ENCODE data around the gene CAPRIN2. TPM values are rescaled to one million over a fixed set of nuclear protein-coding genes. Genes with fewer than 3 reads are reported as not detected.

CAPRIN2 gene
- total RNA-seq, 4 donors from 2014 or later, result 20.8 to 71.7 (median 46.2) TPM

- Histone ChIP-seq H3K36me3 (peaks cover 0 to 6% (median 0%) of the 10 kb centered on the region in 3 donors), H3K27me3 (no peaks in the 10 kb centered on the region), H3K9me3 (no peaks in the 10 kb centered on the region), H3K4me1 (peaks cover 0 to 29% (median 3%) of the 10 kb centered on the region in 4 donors), H3K27ac (peak overlapping the region in 3 of 4 donors; percentile 14 to 84 (median 71)), H3K4me3 (peak overlapping the region; percentile 54 to 68 (median 62))
- DNase-seq (ENCODE audit: low spot score in 2 of 2), result no peak
- WGBS, 2 donors, result 2 to 7% methylated on average over 40 to 48 of the region's 65 CpGs
- TF ChIP-seq POLR2A (IDR thresholded peaks at IDR 0.05), result no peak
- peak in 1 of 2 donors; percentile 23 for TF ChIP-seq EP300 (IDR thresholded peaks at IDR 0.05)
- peak in 1 of 5 experiments; percentile 35 for TF ChIP-seq CTCF (IDR thresholded peaks at IDR 0.05)
Observed at GRCh38 chr12:30795410-30796312, 40.9 kb upstream of the CAPRIN2 start.

DNA sequence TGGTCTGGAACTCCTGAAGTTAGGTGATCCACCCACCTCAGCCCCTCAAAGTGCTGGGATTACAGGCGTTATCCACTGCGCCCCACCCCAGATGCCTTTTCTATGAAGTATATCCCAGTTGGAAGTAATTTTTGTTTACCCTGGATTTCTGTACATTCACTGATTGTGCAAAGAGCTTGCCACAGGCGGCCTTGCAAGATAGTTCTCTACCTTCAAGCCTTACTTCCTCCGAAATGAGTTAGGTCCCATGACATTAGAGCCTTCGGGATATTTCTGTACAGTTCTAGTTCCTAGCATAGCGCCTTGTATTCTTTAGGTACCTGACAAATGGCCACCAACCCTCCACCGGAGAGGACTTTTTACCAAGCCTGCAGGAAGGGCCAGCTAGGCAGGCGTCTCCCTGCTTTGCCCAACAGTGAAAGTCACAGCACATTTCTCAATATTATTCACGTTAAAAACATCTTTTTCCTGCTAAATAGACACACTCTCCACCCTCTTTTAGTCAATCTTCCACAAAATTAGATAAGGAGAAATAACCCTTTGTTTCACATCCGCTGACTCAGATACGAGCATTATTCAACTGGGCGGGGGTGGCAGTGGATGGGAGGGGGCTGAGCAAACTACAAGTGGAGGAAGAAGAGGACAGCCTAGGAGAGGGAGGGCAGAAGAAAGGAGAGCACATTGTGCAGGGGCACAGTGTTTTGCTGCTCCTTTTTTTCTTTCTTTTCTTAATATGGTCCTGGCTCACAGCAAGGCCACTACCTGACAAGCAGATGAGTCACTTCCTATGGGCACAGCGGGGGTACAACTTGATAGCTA is 40.0 kb upstream of the CAPRIN2 start:
- Histone ChIP-seq H3K27me3 (no peaks in the 10 kb centered on the region), H3K4me3 (peak overlapping the region in 2 of 4 donors; percentile 67 to 68), H3K4me1 (peaks cover 0 to 29% (median 3%) of the 10 kb centered on the region in 4 donors), H3K36me3 (no peaks in the 10 kb centered on the region), H3K9me3 (no peaks in the 10 kb centered on the region), H3K27ac (peak overlapping the region in 2 of 4 donors; percentile 71 to 84)
- TF ChIP-seq CTCF (IDR thresholded peaks at IDR 0.05) (no peak), POLR2A (IDR thresholded peaks at IDR 0.05) (no peak), EP300 (IDR thresholded peaks at IDR 0.05) (no peak)
- WGBS, 2 donors, result 66 to 67% methylated on average over 13 of the region's 13 CpGs
- DNase-seq (ENCODE audit: low spot score in 2 of 2), result no peak

DNA sequence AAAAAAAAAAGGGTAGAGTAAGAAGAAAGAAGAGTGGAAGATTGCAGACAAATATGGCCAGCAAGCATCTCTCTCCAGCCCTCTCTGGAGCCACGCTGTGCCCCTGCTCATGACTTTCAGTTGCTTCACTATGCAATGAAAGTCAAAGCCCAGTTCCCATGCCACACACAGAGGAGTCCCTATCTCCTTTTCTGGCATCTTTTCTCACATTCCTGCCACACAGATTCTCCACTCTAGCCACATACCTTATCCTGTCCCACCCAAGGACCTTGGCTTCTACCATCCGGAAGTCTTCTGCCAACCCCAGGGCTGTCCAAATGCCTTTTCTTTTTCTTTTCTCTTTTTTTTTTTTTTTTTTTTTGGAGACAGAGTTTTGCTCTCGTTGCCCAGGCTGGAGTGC is 39.3 kb upstream of the CAPRIN2 start:
- no peak overlapping the region for H3K27ac ChIP-seq
- 92 to 93% methylated on average over 3 of the region's 3 CpGs for WGBS, 2 donors
- no peaks in the 10 kb centered on the region for H3K36me3 ChIP-seq
- no peak for DNase-seq (ENCODE audit: low spot score in 2 of 2)
- TF ChIP-seq POLR2A (IDR thresholded peaks at IDR 0.05) (no peak), EP300 (IDR thresholded peaks at IDR 0.05) (no peak)
- H3K4me3 ChIP-seq, result no peak overlapping the region
- peaks cover 0 to 29% (median 3%) of the 10 kb centered on the region in 4 donors for H3K4me1 ChIP-seq
- no peaks in the 10 kb centered on the region for H3K9me3 ChIP-seq
- no peaks in the 10 kb centered on the region for H3K27me3 ChIP-seq

GRCh38 chr12:30792648-30793499 is 38.1 kb upstream of the CAPRIN2 start:
- DNase-seq (ENCODE audit: low spot score in 2 of 2), result no peak
- H3K27me3 ChIP-seq, result no peaks in the 10 kb centered on the region
- WGBS, 2 donors, result 26 to 33% methylated on average over 4 of the region's 4 CpGs
- TF ChIP-seq EP300 (IDR thresholded peaks at IDR 0.05) (no peak), CTCF (IDR thresholded peaks at IDR 0.05) (no peak), POLR2A (IDR thresholded peaks at IDR 0.05) (no peak)
- H3K9me3 ChIP-seq, result no peaks in the 10 kb centered on the region
- no peak overlapping the region for H3K27ac ChIP-seq
- H3K4me3 ChIP-seq, result no peak overlapping the region
- no peaks in the 10 kb centered on the region for H3K36me3 ChIP-seq
- peaks cover 0 to 29% (median 3%) of the 10 kb centered on the region in 4 donors for H3K4me1 ChIP-seq

DNA sequence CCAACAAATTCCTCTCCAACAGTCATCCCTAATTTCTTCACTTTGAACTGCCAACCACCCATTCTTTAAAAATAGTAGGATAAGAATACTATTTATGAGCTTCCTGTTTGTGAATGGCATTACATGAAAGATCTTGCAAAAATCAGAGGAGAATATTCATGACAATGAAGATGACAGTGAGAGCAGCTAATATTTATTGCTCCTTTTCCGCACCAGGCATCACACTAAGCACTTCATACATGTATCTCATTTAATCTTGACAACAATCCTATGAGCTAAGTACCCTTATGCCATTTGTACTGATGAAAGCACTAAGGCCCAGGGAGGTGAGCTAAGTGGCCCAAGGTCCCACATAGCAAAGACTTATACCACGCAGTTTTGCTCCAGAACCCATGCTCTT is 37.3 kb upstream of the CAPRIN2 start:
- WGBS, 2 donors, result 94 to 100% methylated on average over 2 of the region's 2 CpGs
- peaks cover 0 to 28% (median 3%) of the 10 kb centered on the region in 4 donors for H3K4me1 ChIP-seq
- no peaks in the 10 kb centered on the region for H3K27me3 ChIP-seq
- H3K4me3 ChIP-seq, result no peak overlapping the region
- DNase-seq (ENCODE audit: low spot score in 2 of 2), result no peak
- H3K36me3 ChIP-seq, result no peaks in the 10 kb centered on the region
- H3K27ac ChIP-seq, result no peak overlapping the region
- no peaks in the 10 kb centered on the region for H3K9me3 ChIP-seq
- TF ChIP-seq EP300 (IDR thresholded peaks at IDR 0.05), result no peak
- no peak for TF ChIP-seq POLR2A (IDR thresholded peaks at IDR 0.05)
- no peak for TF ChIP-seq CTCF (IDR thresholded peaks at IDR 0.05)

All from tibial nerve (tissue), 4 donors.